HepG2 (cell line): ENCODE measurements around the gene CDK15.

ENCODE experiments used
- CREM ChIP-seq, 2 experiments: sonication (generic) in 1 of 2; formaldehyde crosslinking in 1 of 2; IDR thresholded peaks; 2 replicates each; pipeline versions ENCODE4 v1.4.0 to v1.6.1; 2016 to 2020; ENCODE audit warnings: antibody characterized with exemption in 1 of 2, mild to moderate bottlenecking in 1 of 2, missing genetic modification reagents in 1 of 2
- EHMT2 ChIP-seq: fragments of 200-600 bp; sonication (generic); IDR thresholded peaks from 2 replicates; pipeline ENCODE4 v1.7.0; 2017; ENCODE audit warnings: antibody characterized with exemption, low read depth, low read length, borderline replicate concordance
- MAFF ChIP-seq: IDR thresholded peaks from 2 replicates; pipeline ENCODE4 v1.6.1; 2011; ENCODE audit warnings: low read depth, low read length, improper control_type of control experiment
- ZBTB26 ChIP-seq: IDR thresholded peaks from 2 replicates; pipeline ENCODE4 v1.6.1; 2016; ENCODE audit warnings: missing compliant biosample characterization, missing genetic modification reagents, borderline replicate concordance
- ZNF879 ChIP-seq: sonication (generic); formaldehyde crosslinking; IDR thresholded peaks from 2 replicates; pipeline ENCODE4 v1.8.1; 2023; ENCODE audit warnings: missing genetic modification reagents

- TF ChIP-seq ZBTB26 (CRISPR knock-in tag) (no peak), CREM (IDR thresholded peaks at IDR 0.05) (no peak), CREM (CRISPR knock-in tag; IDR thresholded peaks at IDR 0.05) (no peak), ZNF879 (no peak), EHMT2 (no peak), MAFF (no peak)
Observed at GRCh38 chr2:201880993-201881611, 74.8 kb downstream of the CDK15 start.
